ENCODE results near the gene ZNF408.
"Not testable (repeated sequence)": the region's sequence is repeated elsewhere in the genome, so short reads cannot be mapped to it uniquely, and the experiment has no call there.

The ZNF408 gene

GRCh38 chr11:46706886-46707285, 6.1 kb downstream of the ZNF408 start:
- Histone ChIP-seq H4K20me1 (ENCODE audit: insufficient read depth, low read length, poor library complexity, severe bottlenecking) (peaks cover 11% of the 10 kb centered on the region), H3K36me3 (ENCODE audit: insufficient read depth, low read length) (peaks cover 30% of the 10 kb centered on the region; the same call in 1 of the 2 replicates), H3K79me2 (ENCODE audit: insufficient read depth, low read length) (peaks cover 27% of the 10 kb centered on the region), H3K9me2 (replicated peaks; ENCODE audit: low read depth, low read length) (no peaks in the 10 kb centered on the region), H3K9ac (ENCODE audit: low read depth, low read length, poor library complexity, severe bottlenecking) (no peak overlapping the region), H3K9me3 (ENCODE audit: insufficient read depth, low read depth, low read length) (no peaks in the 10 kb centered on the region), H3K27me3 (ENCODE audit: insufficient read depth, low read length, poor library complexity, severe bottlenecking) (no peaks in the 10 kb centered on the region), H2AFZ (ENCODE audit: low read length) (no peak overlapping the region), H3K4me3 (ENCODE audit: low read length, poor library complexity, severe bottlenecking) (no peak overlapping the region), H3K4me2 (ENCODE audit: low read depth, low read length, poor library complexity, severe bottlenecking) (no peak overlapping the region), H3F3A (ENCODE audit: low read depth) (no peaks in the 10 kb centered on the region), H3K4me1 (ENCODE audit: insufficient read depth, low read length, poor library complexity, severe bottlenecking) (peaks cover 11% of the 10 kb centered on the region)
- TF ChIP-seq EZH2phosphoT487 (IDR thresholded peaks at IDR 0.05; ENCODE audit: borderline replicate concordance) = no peak
- TF ChIP-seq, protein P1, sequence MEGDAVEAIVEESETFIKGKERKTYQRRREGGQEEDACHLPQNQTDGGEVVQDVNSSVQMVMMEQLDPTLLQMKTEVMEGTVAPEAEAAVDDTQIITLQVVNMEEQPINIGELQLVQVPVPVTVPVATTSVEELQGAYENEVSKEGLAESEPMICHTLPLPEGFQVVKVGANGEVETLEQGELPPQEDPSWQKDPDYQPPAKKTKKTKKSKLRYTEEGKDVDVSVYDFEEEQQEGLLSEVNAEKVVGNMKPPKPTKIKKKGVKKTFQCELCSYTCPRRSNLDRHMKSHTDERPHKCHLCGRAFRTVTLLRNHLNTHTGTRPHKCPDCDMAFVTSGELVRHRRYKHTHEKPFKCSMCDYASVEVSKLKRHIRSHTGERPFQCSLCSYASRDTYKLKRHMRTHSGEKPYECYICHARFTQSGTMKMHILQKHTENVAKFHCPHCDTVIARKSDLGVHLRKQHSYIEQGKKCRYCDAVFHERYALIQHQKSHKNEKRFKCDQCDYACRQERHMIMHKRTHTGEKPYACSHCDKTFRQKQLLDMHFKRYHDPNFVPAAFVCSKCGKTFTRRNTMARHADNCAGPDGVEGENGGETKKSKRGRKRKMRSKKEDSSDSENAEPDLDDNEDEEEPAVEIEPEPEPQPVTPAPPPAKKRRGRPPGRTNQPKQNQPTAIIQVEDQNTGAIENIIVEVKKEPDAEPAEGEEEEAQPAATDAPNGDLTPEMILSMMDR (conservative IDR thresholded peaks at IDR 0.05; ENCODE audit: low read length) = no peak

GRCh38 chr11:46709351-46709750, 8.5 kb downstream of the ZNF408 start:
- not testable (repeated sequence) for H3K4me1 ChIP-seq (ENCODE audit: insufficient read depth, low read length, poor library complexity, severe bottlenecking); H3K4me2 ChIP-seq (ENCODE audit: low read depth, low read length, poor library complexity, severe bottlenecking); H4K20me1 ChIP-seq (ENCODE audit: insufficient read depth, low read length, poor library complexity, severe bottlenecking); H3K9me3 ChIP-seq (ENCODE audit: insufficient read depth, low read depth, low read length); H3K9ac ChIP-seq (ENCODE audit: low read depth, low read length, poor library complexity, severe bottlenecking); H3K79me2 ChIP-seq (ENCODE audit: insufficient read depth, low read length); H3F3A ChIP-seq (ENCODE audit: low read depth); H3K27me3 ChIP-seq (ENCODE audit: insufficient read depth, low read length, poor library complexity, severe bottlenecking); H3K9me2 ChIP-seq (replicated peaks; ENCODE audit: low read depth, low read length); H3K4me3 ChIP-seq (ENCODE audit: low read length, poor library complexity, severe bottlenecking); H2AFZ ChIP-seq (ENCODE audit: low read length)
- H3K36me3 ChIP-seq (ENCODE audit: insufficient read depth, low read length) = peaks cover 25% of the 10 kb centered on the region; the same call in 1 of the 2 replicates

DNA sequence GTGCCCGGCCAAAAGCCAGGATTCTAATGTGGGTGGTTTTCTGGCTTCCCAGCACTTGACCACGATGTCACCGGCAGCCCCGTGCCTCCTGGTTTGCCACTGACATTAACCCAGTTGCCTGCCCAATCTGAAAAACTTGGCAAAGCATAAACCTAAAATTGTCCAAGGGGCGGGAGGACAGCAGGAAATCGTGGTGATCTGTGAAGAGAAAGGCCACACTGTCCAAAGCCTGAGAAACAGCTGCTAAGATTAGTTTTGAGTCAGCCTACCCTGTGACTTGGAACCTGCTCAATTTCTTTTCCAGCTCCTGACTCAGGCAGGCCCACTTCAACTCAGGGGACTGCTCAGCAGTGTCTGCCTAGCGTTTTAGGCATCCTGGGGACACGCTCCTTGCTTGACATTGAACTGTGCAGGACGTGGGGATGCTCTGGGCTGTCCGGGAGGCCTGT, 10.0 kb downstream of the ZNF408 start:
- Histone ChIP-seq H3K4me1 (ENCODE audit: insufficient read depth, low read length, poor library complexity, severe bottlenecking) (no peaks in the 10 kb centered on the region), H3K9me3 (ENCODE audit: insufficient read depth, low read depth, low read length) (no peaks in the 10 kb centered on the region), H3K36me3 (ENCODE audit: insufficient read depth, low read length) (peaks cover 11% of the 10 kb centered on the region; the same call in 1 of the 2 replicates), H3K79me2 (ENCODE audit: insufficient read depth, low read length) (no peaks in the 10 kb centered on the region), H3K4me2 (ENCODE audit: low read depth, low read length, poor library complexity, severe bottlenecking) (no peak overlapping the region), H2AFZ (ENCODE audit: low read length) (no peak overlapping the region), H4K20me1 (ENCODE audit: insufficient read depth, low read length, poor library complexity, severe bottlenecking) (no peaks in the 10 kb centered on the region), H3K27me3 (ENCODE audit: insufficient read depth, low read length, poor library complexity, severe bottlenecking) (no peaks in the 10 kb centered on the region), H3F3A (ENCODE audit: low read depth) (no peaks in the 10 kb centered on the region), H3K9me2 (replicated peaks; ENCODE audit: low read depth, low read length) (no peaks in the 10 kb centered on the region), H3K4me3 (ENCODE audit: low read length, poor library complexity, severe bottlenecking) (no peak overlapping the region), H3K9ac (ENCODE audit: low read depth, low read length, poor library complexity, severe bottlenecking) (no peak overlapping the region)
- TF ChIP-seq, protein P1 (conservative IDR thresholded peaks at IDR 0.05; ENCODE audit: low read length) = no peak
- TF ChIP-seq EZH2phosphoT487 (IDR thresholded peaks at IDR 0.05; ENCODE audit: borderline replicate concordance) = no peak

DNA sequence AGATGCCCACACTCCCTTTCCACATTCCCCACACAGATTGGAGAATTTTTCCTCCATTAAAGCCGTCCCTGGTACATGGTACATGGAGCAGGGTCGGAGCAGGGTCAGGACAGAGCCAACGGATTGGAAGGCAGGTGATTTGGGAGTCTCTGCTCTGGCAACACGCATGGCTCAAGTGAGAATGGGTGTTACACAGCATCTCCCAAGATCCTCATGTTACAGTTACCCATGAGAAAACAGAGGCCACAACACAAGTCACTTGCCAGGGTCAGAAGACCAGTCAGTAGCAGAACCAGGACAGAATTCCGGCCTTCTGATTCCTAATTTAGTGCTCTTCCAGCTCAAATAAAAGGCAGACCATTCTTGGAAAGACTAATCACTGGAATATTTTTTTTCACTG, 10.5 kb downstream of the ZNF408 start:
- H3K9ac ChIP-seq (ENCODE audit: low read depth, low read length, poor library complexity, severe bottlenecking) = no peak overlapping the region
- no peaks in the 10 kb centered on the region for H3K4me1 ChIP-seq (ENCODE audit: insufficient read depth, low read length, poor library complexity, severe bottlenecking)
- no peak overlapping the region for H2AFZ ChIP-seq (ENCODE audit: low read length)
- H3K9me3 ChIP-seq (ENCODE audit: insufficient read depth, low read depth, low read length) = no peaks in the 10 kb centered on the region
- H3K9me2 ChIP-seq (replicated peaks; ENCODE audit: low read depth, low read length) = no peaks in the 10 kb centered on the region
- H3K4me2 ChIP-seq (ENCODE audit: low read depth, low read length, poor library complexity, severe bottlenecking) = no peak overlapping the region
- no peaks in the 10 kb centered on the region for H3K27me3 ChIP-seq (ENCODE audit: insufficient read depth, low read length, poor library complexity, severe bottlenecking)
- H3K36me3 ChIP-seq (ENCODE audit: insufficient read depth, low read length) = peaks cover 7% of the 10 kb centered on the region; the same call in 1 of the 2 replicates
- H4K20me1 ChIP-seq (ENCODE audit: insufficient read depth, low read length, poor library complexity, severe bottlenecking) = no peaks in the 10 kb centered on the region
- no peak overlapping the region for H3K4me3 ChIP-seq (ENCODE audit: low read length, poor library complexity, severe bottlenecking)
- TF ChIP-seq, protein P1 (conservative IDR thresholded peaks at IDR 0.05; ENCODE audit: low read length) = no peak
- no peak for TF ChIP-seq EZH2phosphoT487 (IDR thresholded peaks at IDR 0.05; ENCODE audit: borderline replicate concordance)
- no peaks in the 10 kb centered on the region for H3F3A ChIP-seq (ENCODE audit: low read depth)
- H3K79me2 ChIP-seq (ENCODE audit: insufficient read depth, low read length) = no peaks in the 10 kb centered on the region
